ENCODE results near the gene OSBPL5. TPM values are rescaled to one million over a fixed set of nuclear protein-coding genes. Genes with fewer than 3 reads are reported as not detected.

Gene OSBPL5
- total RNA-seq, 2 donors from 2014 or later: 34.0 to 69.5 TPM

DNA sequence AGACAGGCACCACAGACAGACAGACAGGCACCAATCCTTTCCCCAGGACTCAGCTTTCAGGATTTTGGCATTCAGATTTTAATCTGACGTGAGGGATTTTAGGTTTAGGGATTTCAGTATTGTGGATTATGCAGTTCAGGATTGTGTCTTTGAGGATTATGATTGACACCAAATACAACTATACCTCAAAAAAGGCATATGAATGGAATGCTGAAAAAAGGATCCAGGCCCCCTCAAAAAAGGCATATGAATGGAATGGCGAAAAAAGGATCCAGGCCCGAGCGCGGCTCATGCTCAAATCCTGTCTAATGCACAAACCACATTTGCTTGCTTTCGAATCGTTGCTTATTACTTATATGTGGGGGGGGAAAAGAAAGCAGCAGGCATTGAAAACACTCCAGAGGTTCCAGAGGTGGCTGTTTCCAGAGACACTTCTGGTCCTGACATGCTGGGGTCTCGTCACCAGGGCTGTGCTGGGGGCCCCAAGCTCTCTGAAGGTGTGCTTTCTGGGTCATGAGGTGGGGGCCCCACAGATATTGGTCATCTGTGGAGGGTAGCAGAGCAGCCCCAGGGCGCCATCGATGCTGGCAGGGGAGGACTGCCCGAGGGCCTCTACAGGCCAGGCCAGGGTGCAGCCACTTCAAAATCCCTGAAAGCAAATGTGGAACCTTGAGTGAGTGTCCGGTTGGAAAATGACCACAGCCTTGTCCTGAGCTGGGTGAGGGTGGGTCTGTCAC is 16.8 kb upstream of the OSBPL5 start:
- intact Hi-C loops (cut with DNase I): no loop called here
- TF ChIP-seq, protein P1, sequence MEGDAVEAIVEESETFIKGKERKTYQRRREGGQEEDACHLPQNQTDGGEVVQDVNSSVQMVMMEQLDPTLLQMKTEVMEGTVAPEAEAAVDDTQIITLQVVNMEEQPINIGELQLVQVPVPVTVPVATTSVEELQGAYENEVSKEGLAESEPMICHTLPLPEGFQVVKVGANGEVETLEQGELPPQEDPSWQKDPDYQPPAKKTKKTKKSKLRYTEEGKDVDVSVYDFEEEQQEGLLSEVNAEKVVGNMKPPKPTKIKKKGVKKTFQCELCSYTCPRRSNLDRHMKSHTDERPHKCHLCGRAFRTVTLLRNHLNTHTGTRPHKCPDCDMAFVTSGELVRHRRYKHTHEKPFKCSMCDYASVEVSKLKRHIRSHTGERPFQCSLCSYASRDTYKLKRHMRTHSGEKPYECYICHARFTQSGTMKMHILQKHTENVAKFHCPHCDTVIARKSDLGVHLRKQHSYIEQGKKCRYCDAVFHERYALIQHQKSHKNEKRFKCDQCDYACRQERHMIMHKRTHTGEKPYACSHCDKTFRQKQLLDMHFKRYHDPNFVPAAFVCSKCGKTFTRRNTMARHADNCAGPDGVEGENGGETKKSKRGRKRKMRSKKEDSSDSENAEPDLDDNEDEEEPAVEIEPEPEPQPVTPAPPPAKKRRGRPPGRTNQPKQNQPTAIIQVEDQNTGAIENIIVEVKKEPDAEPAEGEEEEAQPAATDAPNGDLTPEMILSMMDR (IDR thresholded peaks at IDR 0.05): no peak
- no peaks in the 10 kb centered on the region for H3K36me3 ChIP-seq

DNA sequence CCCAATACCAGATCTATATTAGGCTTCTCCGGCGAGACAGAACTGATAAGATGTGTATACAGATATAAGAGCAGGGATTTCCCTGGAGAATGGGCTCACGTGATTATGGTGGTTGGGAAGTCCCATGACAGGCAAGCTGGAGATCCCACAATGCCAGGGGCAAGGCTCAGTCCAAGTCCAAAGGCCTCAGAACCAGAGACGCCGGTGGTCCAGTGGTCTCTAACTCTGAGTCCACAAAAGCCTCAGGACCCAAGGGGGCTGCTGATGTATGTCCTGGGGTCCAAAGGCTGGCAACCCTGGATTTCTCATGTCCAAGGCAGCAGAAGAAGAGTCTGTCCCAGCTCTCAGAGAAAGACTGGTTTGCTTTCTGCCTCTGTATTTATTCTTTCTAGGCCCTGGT is 15.8 kb upstream of the OSBPL5 start:
- no peak for DNase-seq
- intact Hi-C loops (cut with DNase I): no loop called here
- H3K36me3 ChIP-seq: no peaks in the 10 kb centered on the region

More for the DNA sequence above, 16.8 kb upstream of the OSBPL5 start:
- no peak overlapping the region for H3K27ac ChIP-seq
- no peaks in the 10 kb centered on the region for H3K4me1 ChIP-seq
- no peak for DNase-seq
- no peak overlapping the region for H3K4me3 ChIP-seq
- no peaks in the 10 kb centered on the region for H3K27me3 ChIP-seq
- H3K9ac ChIP-seq (ENCODE audit: low read depth in 2 of 2, low read length in 2 of 2): no peak overlapping the region
- H3K9me3 ChIP-seq: no peaks in the 10 kb centered on the region

DNA sequence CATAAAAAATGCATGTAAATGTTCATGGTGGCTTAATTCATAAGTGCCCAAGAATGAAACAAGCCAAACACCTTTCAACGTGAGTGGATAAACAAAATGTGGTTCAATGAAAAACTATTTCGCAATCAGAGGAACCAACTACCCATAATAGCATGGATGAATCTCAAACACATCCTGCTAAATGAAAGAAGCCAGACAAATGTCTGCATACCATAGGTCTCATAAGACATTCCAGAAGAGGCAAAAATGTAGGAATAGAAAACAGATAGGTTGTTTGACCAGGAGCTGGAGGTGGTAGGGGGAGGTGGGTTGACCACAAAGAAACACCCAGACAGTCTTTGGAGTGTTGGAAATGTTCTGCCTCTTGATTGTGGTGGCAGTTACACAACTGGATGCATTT is 13.2 kb upstream of the OSBPL5 start:
- TF ChIP-seq, protein P1 (IDR thresholded peaks at IDR 0.05): no peak
- Histone ChIP-seq H3K9ac (ENCODE audit: low read depth in 2 of 2, low read length in 2 of 2) (no peak overlapping the region), H3K36me3 (no peaks in the 10 kb centered on the region), H3K4me1 (no peaks in the 10 kb centered on the region), H3K27me3 (no peaks in the 10 kb centered on the region), H3K9me3 (no peaks in the 10 kb centered on the region), H3K4me3 (no peak overlapping the region), H3K27ac (no peak overlapping the region)
- intact Hi-C loops (cut with DNase I): no loop called here
- no peak for DNase-seq

More for the DNA sequence above, 15.8 kb upstream of the OSBPL5 start:
- Histone ChIP-seq H3K4me1 (no peaks in the 10 kb centered on the region), H3K27me3 (no peaks in the 10 kb centered on the region), H3K27ac (no peak overlapping the region), H3K9ac (ENCODE audit: low read depth in 2 of 2, low read length in 2 of 2) (no peak overlapping the region), H3K9me3 (no peaks in the 10 kb centered on the region), H3K4me3 (no peak overlapping the region)
- TF ChIP-seq, protein P1 (IDR thresholded peaks at IDR 0.05): no peak

DNA sequence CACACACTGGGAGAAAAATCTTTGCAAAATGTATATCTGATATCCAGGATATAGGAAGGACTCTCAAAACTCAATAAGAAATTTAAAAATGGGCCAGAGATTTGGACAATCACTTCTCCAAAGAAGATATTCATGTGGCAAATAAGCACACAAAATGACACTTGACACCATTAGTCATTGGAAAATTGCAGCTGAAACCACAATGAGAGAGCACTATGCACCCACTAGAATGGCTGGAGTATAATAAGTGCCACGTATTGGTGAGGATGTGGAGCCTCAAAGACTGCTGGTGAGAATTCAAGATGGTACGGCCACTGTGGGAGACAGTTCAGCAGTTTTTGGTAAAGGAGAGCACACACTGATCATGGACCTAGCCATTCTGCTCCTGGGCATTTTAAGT is 12.8 kb upstream of the OSBPL5 start:
- intact Hi-C loops (cut with DNase I): no loop called here

DNA sequence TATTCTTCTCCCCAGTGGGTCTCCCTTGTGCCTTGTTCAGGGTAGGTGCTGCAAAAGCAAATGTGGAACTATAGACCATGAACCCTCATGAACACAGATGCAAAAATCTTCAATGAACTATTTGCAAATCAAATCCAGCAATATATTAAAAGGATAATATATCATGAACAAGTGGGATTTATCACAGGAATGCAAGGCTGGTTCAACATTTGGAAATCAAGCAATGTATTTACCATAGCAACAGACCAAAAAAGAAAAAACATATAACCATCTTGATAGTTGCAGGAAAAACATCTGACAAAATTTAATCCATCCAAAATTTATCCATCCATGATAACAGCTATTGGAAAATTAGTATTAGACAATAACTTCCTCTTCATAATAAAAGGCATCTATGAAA is 11.4 kb upstream of the OSBPL5 start:
- Histone ChIP-seq H3K27ac (no peak overlapping the region), H3K9me3 (no peaks in the 10 kb centered on the region), H3K27me3 (no peaks in the 10 kb centered on the region), H3K9ac (ENCODE audit: low read depth in 2 of 2, low read length in 2 of 2) (no peak overlapping the region), H3K4me3 (no peak overlapping the region), H3K4me1 (no peaks in the 10 kb centered on the region), H3K36me3 (no peaks in the 10 kb centered on the region)
- no peak for DNase-seq
- intact Hi-C loops (cut with DNase I): no loop called here
- TF ChIP-seq, protein P1 (IDR thresholded peaks at IDR 0.05): no peak

More for the DNA sequence above, 12.8 kb upstream of the OSBPL5 start:
- no peak for DNase-seq
- no peaks in the 10 kb centered on the region for H3K9me3 ChIP-seq
- TF ChIP-seq, protein P1 (IDR thresholded peaks at IDR 0.05): no peak
- no peak overlapping the region for H3K27ac ChIP-seq
- H3K4me3 ChIP-seq: no peak overlapping the region
- no peak overlapping the region for H3K9ac ChIP-seq (ENCODE audit: low read depth in 2 of 2, low read length in 2 of 2)
- H3K4me1 ChIP-seq: no peaks in the 10 kb centered on the region
- no peaks in the 10 kb centered on the region for H3K36me3 ChIP-seq
- H3K27me3 ChIP-seq: no peaks in the 10 kb centered on the region

All from colonic mucosa (tissue), 4 donors.